ENCODE data around the gene NEDD8.
"Not testable (repeated sequence)": the region's sequence is repeated elsewhere in the genome, so short reads cannot be mapped to it uniquely, and the experiment has no call there.

NEDD8 gene

DNA sequence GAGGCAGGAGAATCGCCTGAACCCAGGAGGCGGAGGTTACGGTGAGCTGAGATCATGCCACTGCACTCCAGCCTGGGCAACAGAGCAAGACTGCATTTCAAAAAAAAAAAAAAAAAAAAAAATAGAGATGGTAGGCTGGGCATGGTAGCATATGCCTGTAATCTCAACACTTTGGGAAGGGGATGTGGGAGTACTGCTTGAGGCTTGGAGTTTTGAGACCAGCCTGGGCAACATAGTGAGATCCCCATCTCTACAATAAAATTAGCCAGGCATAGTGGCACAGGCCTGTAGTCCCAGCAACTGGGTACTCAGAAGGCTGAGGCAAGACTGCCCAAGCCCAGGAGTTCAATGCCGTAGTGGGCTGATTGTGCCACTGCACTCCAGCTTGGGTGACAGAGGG is 9.2 kb downstream of the NEDD8 start:
- DNase-seq (ENCODE audit: low spot score), result not testable (repeated sequence)

DNA sequence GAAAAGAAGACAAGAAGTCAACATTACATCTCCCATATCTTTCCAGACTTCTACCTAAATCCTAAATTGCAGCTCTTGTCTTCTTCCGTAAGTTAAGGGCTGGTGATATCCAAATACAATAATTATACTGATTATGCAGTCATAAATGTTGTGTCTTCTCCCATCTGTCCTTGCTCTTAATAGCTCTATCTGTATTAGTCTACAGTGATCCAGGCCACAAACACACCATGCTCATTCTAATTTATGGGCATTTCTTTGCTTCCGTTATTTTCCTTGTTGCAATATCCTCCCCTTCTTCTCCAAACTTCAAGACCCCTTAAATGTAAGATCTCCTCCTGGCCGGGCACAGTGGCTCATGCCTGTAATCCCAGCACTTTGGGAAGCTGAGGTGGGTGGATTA is 12.6 kb downstream of the NEDD8 start:
- no peak for DNase-seq (ENCODE audit: low spot score)

DNA sequence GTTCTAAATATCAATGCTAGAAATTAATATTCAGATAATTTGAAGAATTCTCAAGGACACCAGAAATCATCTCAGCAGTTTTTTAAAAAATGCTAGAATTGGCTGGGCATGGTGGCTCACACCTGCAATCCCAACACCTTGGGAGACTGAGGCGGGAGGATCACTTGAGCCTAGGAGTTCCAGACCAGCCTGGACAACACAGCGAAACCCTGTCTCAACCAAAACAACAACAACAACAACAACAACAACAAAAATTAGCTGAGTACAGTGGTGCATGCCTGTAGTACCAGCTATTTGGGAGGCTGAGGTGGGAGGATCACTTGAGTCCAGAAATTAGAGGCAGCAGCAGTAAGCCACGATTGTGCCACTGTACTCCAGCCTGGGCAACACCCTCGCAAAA is 13.1 kb downstream of the NEDD8 start:
- DNase-seq (ENCODE audit: low spot score), result no peak

DNA sequence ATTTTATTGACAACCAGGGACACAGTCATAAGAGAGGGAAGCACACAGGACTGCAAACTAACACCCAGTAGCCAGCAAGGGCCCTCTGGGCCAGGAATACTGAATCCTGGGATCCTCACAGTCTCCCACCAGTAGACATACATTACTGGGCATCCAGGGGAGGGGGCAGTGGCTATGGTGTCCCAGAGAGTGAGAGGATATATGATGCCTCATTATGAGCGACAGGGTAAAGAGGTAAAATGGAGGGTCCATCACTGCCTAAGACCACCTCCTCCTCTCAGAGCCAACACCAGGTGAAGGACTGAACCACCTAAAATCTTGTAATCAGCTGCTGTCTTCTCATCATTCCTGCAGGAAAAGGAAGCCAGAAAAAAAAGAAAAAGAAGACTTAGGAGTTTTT is 15.3 kb downstream of the NEDD8 start:
- not testable (repeated sequence) for DNase-seq (ENCODE audit: low spot score)

DNA sequence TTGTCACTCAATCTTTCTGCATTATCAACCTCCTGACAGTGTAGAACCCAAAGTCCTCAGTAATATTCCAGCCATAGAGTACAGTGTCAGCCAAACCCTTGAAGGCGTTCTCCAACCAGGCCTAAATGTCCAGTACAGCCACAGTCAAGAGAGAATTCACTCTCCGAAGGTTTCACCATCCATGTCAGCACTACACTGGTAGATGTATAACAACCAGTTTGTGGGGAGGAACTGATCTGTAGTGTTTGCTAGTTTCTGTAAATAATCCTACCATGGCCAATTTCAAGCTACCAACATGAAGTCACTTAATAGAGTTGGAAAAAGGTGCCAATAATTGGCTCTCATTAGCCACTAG is 15.8 kb downstream of the NEDD8 start:
- no peak for DNase-seq (ENCODE audit: low spot score)

DNA sequence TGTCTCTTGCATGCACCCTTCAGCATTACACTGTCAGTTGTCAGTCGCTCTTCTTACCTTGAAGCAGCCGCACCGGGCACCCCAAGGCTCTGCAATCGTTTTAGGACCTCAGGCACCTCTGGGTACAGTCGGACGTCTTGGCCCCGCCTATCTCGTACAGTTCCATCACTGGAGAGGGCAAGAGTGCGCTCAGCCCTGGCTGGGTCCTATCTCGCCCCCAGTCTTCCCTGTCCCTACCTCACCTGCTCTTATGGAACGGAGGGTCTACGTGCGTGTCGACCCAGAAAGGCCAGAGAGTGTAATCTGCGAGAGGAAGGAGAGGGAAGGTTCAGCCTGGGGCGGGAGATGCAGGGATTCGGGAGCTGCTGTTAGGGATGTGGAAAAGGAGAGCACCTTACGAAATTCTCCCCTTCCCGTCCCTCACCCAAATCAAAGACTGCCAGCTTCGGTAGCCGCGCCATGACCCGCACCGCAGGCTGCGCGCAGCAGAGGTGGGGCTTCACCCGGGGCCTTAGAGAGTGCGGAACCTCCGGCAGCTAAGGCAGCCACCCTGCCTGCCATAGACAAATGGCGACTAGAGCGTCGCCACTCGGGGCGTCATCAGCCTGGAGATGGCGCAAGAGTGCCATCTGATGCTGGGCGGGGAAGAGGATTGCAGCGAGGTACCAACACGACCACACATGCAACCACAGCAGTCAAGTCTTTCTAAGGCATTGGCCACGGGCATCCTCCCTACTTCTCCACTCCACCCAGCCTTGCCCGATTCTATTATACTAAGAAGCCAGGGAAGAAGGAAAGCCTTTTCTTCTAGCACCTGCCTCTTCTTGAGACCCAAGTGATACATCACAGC is 16.4 kb downstream of the NEDD8 start, which contains the start of gene MDP1:
Gene MDP1, minus strand, starts transcription at position 572 of the 850 bp plus-strand sequence. Its CDS starts 111 bp downstream, at position 461.
- DNase-seq (ENCODE audit: low spot score), result peak; percentile 90

DNA sequence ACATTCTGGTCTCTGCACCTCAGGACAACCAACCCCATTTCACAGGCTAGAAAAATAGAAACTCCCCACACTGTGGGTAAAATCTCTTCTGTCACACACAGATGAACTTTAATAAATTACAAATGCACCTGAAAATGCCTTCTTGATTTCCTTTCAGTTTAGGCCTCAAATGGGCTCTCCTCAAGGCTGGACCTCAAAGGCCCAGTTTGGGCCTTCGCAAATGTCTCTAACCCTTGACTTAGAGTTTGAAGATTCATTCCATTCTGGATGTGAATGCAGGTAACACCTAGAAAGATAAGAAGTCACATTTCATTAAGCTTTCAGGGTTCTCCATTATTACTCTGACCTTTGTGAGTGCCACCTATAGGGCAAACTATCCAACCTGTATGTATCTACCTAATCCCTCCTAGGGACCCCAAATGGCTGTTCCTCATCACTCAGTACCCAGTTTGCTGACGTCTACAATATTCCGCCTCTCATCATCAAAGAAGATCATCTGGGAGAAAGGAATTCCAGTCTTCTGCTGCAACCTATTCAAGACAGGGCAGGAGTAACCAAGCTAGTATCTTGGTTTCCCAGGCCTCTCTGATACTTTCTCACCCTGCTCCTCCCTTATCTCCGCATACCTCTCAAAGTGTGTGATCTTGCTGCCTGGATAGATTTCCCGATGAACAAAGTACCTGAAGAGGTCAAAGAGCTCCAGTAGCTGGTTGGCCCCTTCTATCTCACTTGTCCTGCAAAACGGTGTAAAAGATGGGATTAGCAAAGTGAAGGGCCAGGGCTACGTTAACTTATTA is 18.1 kb downstream of the NEDD8 start:
- no peak for DNase-seq (ENCODE audit: low spot score)

DNA sequence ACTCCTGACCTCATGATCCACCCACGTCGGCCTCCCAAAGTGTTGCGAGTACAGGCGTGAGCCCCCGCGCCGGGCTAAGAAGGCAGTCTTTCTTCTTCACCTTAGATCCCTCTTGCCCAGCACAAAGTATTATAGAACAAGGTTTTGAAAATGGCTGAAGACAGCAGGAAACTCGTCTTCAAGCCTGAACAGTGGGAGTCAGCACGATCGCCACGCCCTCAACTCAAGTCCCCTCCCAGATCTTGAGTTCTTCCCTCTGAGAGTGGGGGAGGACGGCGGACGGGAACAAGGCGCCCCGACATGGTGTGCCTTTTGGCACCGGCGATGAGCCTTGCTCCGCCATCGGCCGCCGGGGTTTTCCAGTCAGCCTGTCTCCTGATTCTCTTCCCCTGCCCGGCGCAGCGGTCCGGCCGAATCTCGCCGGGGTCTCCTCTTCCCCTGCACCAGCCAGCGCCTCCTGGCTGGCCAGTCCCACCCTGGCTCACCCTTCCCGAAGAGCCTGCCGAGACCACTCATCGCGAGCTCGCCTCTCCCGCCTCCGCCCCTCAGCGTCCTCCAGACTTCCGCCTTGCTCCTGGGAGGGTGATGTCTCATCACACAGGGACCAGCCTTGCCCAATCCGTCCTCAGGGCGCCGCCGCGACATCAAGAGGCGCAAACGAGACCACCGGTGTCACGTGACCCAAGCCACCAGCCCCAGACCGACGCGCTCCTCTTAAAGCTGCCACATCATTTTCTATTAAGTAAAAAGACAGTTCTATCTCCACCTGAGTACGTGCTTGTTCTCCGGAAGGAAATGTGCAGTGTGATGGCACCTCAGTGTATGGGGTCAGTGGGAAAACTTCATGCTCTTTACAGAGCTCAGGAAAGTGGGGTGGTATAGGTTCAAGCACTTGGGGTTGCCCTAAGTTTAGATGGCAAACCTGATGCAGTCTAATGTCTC is 19.0 kb downstream of the NEDD8 start, which contains the start of gene CHMP4A:
Gene CHMP4A, minus strand, starts transcription at position 565 of the 942 bp plus-strand sequence. Its CDS starts 49 bp downstream, at position 516.
- DNase-seq (ENCODE audit: low spot score), result peak; percentile 88

DNA sequence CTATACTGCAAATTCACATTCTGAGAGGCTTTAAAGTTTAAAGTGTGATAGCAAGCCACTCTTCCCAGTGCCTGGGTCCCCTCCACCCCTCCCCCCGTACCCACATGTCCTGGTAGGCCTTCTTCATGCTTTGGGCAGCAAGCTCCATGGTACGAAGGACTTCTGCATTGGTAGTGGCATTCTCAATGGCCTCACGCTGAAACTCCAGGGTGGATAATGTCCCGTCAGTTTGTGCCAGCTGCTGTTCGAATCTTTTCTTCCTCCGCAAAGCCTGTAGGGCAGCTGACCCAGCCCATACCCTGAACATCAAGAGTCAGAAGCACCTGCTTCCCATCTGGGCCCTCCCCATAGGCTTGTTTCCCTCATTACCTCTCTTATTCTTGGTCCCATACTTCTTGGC is 20.9 kb downstream of the NEDD8 start:
- no peak for DNase-seq (ENCODE audit: low spot score)

DNA sequence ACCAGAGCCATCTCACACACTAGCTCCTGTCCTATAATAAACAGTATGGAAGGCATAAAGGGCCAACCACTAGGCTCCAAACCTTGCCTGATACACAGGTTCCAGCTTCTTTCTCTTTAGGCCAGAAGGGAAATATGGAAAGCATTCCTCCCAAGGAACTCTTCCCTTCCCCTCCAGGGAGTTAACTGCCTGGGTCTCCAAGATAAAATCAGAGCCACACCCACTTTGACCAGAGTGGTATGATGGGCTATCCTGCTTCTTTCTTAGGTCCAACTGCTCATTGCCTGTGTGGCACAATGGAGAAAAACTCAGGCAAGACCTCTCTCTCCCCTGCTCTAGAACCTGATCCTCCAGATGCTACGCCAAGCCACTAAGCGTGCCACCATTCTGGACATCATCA is 24.5 kb downstream of the NEDD8 start:
- no peak for DNase-seq (ENCODE audit: low spot score)

DNA sequence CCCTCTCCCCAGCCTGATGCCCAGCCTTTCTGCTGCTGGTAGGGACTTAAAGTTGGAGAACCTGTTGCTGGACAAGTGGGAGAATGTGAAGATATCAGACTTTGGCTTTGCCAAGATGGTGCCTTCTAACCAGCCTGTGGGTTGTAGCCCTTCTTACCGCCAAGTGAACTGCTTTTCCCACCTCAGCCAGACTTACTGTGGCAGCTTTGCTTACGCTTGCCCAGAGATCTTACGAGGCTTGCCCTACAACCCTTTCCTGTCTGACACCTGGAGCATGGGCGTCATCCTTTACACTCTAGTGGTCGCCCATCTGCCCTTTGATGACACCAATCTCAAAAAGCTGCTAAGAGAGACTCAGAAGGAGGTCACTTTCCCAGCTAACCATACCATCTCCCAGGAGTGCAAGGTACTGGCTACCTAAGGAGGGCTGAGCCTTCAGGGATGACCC is 25.0 kb downstream of the NEDD8 start:
- DNase-seq (ENCODE audit: low spot score), result no peak

DNA sequence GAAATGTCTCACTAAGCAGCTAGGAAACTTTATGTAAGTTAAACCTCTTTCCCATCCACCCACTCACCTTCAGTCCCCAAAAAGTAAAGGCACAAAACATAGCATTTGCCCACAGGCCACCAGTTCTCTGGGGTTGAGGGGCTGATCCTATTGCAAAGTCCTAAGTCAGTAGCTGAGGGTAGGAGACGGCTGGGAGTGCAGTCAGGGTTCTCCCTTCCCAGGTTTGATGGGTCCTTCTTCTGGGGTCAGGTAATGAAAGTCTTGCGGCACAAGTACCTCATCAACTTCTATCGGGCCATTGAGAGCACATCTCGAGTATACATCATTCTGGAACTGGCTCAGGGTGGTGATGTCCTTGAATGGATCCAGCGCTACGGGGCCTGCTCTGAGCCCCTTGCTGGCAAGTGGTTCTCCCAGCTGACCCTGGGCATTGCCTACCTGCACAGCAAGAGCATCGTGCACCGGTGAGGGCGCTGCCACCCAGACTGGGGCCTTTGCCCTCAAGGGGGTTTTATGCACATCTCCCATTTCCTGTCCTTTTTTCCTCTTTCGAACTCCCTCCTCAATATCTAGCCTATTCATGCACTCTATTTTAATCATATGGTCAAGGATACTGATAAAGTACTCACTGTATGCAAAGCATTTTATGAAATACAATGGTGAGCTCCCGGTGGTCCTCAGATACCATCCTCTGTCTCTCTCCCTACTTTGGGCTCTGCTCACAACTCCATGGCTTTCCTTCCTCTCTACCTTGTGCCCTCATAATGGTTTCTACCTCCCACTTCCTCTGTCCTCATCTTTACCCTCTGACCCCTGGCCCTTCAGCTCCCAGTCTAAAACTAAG is 25.7 kb downstream of the NEDD8 start:
- DNase-seq (ENCODE audit: low spot score), result no peak

DNA sequence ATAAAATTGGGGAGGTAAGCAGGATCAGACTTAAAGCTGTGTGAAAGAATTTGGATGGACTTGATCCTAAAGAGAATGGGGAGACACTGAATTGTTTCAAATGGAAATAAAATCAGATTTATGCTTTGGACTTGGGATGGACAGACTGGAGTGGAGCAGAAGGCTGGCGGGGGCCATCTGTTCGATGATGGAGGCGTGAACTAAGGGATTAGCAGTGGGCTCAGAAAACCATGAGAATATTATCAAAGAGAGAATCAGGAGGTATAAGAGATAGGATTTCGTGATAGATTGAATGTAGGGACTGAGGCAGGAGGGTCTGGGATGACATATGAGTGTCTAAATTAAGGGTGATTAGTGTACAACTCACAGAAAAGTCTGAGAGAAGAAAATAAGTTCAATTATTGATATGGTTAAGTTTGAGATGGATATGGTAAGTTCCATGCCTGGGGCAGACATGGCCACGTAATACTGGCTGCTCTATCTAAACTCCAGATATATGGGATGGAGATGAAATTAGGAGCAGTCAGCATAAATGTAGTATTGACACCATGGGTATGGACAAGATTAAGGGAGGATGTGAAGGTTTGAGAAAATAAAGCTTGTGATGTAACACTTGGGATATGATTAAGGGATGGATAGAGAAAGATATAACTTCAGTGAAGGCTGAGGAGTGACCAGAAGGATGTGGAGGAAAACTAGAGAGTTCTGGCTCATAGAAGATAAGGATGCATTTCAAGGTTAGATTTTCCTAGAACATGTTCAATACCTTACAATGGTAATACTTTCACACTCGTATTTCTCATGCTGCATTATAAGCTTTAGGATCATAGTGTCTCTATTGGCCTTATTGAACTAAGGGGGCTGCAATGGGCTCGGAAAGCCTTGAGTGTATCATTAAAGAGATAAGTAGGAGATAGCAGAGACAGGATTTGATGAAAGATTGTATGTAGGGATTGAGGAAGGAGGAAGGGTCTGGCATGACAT is 27.7 kb downstream of the NEDD8 start:
- no peak for DNase-seq (ENCODE audit: low spot score)

DNA sequence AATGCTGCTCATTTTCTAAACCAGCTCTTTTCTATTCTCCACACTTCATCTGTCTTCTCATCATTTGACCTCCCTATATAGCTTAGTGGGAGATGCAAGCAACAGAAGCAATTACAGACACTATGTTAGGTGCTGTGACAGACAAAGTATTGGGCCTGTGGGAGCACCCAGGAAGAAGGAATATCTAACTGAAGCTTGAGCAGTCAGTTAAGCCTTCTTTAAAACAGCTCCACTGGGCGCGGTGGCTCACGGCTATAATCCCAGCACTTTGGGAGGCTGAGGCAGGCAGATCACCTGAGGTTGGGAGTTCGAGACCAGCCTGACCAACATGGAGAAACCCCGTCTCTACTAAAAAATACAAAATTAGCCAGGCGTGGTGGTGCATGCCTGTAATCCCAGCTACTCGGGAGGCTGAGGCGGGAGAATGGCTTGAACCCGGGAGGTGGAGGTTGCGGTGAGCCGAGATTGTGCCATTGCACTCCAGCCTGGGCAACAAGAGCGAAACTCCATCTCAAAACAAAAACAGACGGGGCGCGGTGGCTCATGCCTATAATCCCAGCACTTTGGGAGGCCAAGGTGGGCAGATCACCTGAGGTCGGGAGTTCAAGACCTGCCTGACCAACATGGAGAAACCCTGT is 28.8 kb downstream of the NEDD8 start:
- not testable (repeated sequence) for DNase-seq (ENCODE audit: low spot score)

DNA sequence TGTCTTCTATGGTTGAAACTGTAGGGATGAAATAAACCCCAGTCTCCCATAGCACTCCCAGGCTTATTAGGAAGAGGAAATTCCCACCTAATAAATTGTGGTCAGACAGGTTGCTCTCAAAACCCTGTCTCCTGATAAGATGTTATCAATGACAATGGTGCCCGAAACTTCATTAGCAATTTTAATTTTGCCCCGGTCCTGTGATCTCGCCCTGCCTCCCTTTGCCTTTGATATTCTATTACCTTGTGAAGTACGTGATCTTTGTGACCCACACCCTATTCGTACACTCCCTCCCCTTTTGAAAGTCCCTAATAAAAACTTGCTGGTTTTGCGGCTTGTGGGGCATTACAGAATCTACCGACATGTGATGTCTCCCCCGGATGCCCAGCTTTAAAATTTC is 29.6 kb downstream of the NEDD8 start:
- DNase-seq (ENCODE audit: low spot score), result not testable (repeated sequence)

DNA sequence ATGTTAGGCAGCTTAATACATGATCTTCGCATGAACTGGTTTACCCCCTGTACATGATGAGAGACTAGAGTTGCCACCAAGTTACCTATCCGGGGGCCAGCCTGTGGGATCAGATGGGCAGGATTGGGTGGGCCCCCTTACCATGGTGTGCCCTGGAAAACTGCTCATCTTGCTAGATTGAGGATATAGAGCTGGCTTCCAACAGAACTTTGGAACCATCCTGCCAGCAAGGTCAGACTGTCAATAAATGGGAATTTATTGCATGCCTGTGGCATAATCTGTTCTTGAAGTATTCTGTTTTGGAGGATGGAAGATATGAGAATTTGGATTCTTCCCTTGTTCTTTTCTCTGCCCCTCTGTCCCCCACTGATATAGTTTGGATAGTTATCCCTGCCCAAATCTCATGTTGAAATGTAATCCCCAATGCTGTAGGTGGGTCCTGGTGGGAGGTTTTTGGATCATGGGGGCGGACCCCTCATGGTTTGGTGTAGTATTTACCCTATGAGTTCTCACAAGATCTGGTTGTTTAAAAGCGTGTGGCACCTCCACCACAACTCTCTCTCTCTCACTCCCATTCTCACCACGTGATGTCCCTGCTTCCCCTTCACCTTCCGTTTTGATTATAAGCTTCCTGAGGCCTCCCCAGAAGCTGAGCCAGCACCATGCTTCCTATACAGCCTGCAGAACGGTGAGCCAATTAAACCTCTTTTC is 33.2 kb downstream of the NEDD8 start:
- no peak for DNase-seq (ENCODE audit: low spot score)

DNA sequence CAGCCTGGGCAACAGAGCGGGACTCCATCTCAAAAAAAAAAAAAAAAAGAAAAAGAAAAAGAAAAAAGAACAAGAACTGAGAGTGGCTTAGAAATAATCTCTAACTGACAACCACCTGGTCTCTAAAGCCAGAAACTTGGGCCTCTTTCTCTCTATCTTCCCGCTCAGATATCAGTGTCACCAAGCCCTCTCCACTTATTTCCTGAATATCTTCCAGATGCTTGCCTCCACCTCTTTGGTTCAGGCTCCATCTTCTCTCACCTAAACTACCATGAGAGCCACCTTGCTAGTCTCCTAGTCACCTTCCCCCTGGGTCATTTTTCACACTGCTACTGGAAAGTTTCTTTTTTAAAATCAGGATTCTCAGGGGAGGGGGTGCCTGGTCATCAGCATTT is 35.1 kb downstream of the NEDD8 start:
- no peak for DNase-seq (ENCODE audit: low spot score)
